ENCODE data around the gene OPCML. TPM values are rescaled to one million over a fixed set of nuclear protein-coding genes. Genes with fewer than 3 reads are reported as not detected.

Gene OPCML
- total and polyA plus RNA-seq, 4 donors = under 0.01 to 0.01 TPM; not detected in 2

DNA sequence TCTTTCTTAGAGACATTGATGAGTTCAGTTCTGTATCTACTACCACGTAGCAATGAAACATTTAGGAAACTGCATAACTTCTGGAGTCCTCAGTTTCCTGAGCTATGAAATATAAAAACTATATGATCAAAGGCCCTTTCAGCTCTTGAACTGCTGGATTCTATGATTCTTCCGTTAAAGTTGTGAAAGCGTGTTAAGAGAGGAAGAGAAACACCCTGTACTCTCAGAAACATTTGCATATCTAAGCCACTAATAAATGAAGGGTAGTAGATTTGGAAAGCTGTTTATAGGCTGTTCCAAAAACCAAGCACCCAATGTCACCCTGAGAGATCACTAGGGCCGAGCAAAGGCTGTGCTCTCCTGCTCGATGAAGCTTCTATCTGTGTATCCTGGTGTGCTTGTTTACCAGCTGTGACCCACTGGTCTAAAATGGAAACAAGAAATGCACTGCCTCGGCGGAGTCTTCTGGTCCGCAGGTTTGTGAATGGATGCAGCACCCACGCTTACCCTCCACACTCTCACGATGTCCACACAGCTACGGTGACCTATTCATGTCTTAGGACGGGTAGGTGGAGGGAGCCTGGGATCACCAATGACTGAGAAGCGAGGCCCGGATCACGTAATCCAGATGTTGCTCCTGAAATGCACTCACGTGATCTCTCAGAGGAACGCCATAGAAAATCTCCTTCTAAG lies 325.8 kb downstream of the OPCML start:
- no peak overlapping the region for H3K27ac ChIP-seq (ENCODE audit: low read depth in 1 of 2, low read length in 2 of 2)
- no peak overlapping the region for H3K4me3 ChIP-seq (ENCODE audit: low read depth in 1 of 3, low read length in 3 of 3)
- TF ChIP-seq, protein P1, sequence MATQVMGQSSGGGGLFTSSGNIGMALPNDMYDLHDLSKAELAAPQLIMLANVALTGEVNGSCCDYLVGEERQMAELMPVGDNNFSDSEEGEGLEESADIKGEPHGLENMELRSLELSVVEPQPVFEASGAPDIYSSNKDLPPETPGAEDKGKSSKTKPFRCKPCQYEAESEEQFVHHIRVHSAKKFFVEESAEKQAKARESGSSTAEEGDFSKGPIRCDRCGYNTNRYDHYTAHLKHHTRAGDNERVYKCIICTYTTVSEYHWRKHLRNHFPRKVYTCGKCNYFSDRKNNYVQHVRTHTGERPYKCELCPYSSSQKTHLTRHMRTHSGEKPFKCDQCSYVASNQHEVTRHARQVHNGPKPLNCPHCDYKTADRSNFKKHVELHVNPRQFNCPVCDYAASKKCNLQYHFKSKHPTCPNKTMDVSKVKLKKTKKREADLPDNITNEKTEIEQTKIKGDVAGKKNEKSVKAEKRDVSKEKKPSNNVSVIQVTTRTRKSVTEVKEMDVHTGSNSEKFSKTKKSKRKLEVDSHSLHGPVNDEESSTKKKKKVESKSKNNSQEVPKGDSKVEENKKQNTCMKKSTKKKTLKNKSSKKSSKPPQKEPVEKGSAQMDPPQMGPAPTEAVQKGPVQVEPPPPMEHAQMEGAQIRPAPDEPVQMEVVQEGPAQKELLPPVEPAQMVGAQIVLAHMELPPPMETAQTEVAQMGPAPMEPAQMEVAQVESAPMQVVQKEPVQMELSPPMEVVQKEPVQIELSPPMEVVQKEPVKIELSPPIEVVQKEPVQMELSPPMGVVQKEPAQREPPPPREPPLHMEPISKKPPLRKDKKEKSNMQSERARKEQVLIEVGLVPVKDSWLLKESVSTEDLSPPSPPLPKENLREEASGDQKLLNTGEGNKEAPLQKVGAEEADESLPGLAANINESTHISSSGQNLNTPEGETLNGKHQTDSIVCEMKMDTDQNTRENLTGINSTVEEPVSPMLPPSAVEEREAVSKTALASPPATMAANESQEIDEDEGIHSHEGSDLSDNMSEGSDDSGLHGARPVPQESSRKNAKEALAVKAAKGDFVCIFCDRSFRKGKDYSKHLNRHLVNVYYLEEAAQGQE (IDR thresholded peaks at IDR 0.05) = no peak
- TF ChIP-seq HNF4G (IDR thresholded peaks at IDR 0.05) = no peak
- TF ChIP-seq SP1 (IDR thresholded peaks at IDR 0.05) = no peak
- TF ChIP-seq GABPA (IDR thresholded peaks at IDR 0.05 in 1 of 2, conservative IDR thresholded peaks at IDR 0.05 in 1 of 2) = no peak
- no peak for TF ChIP-seq EGR1 (IDR thresholded peaks at IDR 0.05; ENCODE audit: low read depth in 2 of 2)
- TF ChIP-seq FOXA1 (IDR thresholded peaks at IDR 0.05) = no peak
- TF ChIP-seq, protein P2, sequence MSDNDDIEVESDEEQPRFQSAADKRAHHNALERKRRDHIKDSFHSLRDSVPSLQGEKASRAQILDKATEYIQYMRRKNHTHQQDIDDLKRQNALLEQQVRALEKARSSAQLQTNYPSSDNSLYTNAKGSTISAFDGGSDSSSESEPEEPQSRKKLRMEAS (IDR thresholded peaks at IDR 0.05) = no peak
- TF ChIP-seq FOXA2 (IDR thresholded peaks at IDR 0.05) = no peak
- 81% methylated on average over 17 of the region's 17 CpGs for WGBS
- H3K9me3 ChIP-seq (ENCODE audit: control insufficient read depth in 4 of 4, low read length in 3 of 4) = no peaks in the 10 kb centered on the region
- no peaks in the 10 kb centered on the region for H3K4me1 ChIP-seq (ENCODE audit: control insufficient read depth in 4 of 4, insufficient read depth in 4 of 4, low read length in 3 of 4)
- H3K27me3 ChIP-seq (ENCODE audit: control insufficient read depth in 4 of 4, insufficient read depth in 4 of 4, low read length in 3 of 4) = no peaks in the 10 kb centered on the region
- no peaks in the 10 kb centered on the region for H3K36me3 ChIP-seq (ENCODE audit: control insufficient read depth in 4 of 4, insufficient read depth in 3 of 4, low read depth in 1 of 4, low read length in 3 of 4)
- no peak for DNase-seq (ENCODE audit: low spot score)
- no peak overlapping the region for H3K9ac ChIP-seq (ENCODE audit: low read depth in 1 of 2, low read length in 2 of 2)

GRCh38 chr11:133204158-133204557 lies 328.1 kb downstream of the OPCML start:
- 54% methylated on average over 3 of the region's 3 CpGs for WGBS
- DNase-seq (ENCODE audit: low spot score) = no peak
- Histone ChIP-seq H3K4me3 (ENCODE audit: low read depth in 1 of 3, low read length in 3 of 3) (no peak overlapping the region), H3K4me1 (ENCODE audit: control insufficient read depth in 4 of 4, insufficient read depth in 4 of 4, low read length in 3 of 4) (no peaks in the 10 kb centered on the region), H3K9ac (ENCODE audit: low read depth in 1 of 2, low read length in 2 of 2) (no peak overlapping the region), H3K27ac (ENCODE audit: low read depth in 1 of 2, low read length in 2 of 2) (no peak overlapping the region), H3K27me3 (ENCODE audit: control insufficient read depth in 4 of 4, insufficient read depth in 4 of 4, low read length in 3 of 4) (no peaks in the 10 kb centered on the region), H3K36me3 (ENCODE audit: control insufficient read depth in 4 of 4, insufficient read depth in 3 of 4, low read depth in 1 of 4, low read length in 3 of 4) (no peaks in the 10 kb centered on the region), H3K9me3 (ENCODE audit: control insufficient read depth in 4 of 4, low read length in 3 of 4) (no peaks in the 10 kb centered on the region)
- TF ChIP-seq HNF4A (conservative IDR thresholded peaks at IDR 0.05) (no peak), TAF1 (conservative IDR thresholded peaks at IDR 0.05) (no peak), EGR1 (IDR thresholded peaks at IDR 0.05; ENCODE audit: low read depth in 2 of 2) (no peak), FOXA1 (IDR thresholded peaks at IDR 0.05) (no peak)
- TF ChIP-seq, protein P3, sequence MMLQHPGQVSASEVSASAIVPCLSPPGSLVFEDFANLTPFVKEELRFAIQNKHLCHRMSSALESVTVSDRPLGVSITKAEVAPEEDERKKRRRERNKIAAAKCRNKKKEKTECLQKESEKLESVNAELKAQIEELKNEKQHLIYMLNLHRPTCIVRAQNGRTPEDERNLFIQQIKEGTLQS (IDR thresholded peaks at IDR 0.05) = no peak

- Histone ChIP-seq H3K4me1 (ENCODE audit: control insufficient read depth in 4 of 4, insufficient read depth in 4 of 4, low read length in 3 of 4) (no peaks in the 10 kb centered on the region), H3K9me3 (ENCODE audit: control insufficient read depth in 4 of 4, low read length in 3 of 4) (no peaks in the 10 kb centered on the region), H3K27me3 (ENCODE audit: control insufficient read depth in 4 of 4, insufficient read depth in 4 of 4, low read length in 3 of 4) (no peaks in the 10 kb centered on the region), H3K36me3 (ENCODE audit: control insufficient read depth in 4 of 4, insufficient read depth in 3 of 4, low read depth in 1 of 4, low read length in 3 of 4) (no peaks in the 10 kb centered on the region), H3K4me3 (ENCODE audit: low read depth in 1 of 3, low read length in 3 of 3) (no peak overlapping the region), H3K27ac (ENCODE audit: low read depth in 1 of 2, low read length in 2 of 2) (no peak overlapping the region), H3K9ac (ENCODE audit: low read depth in 1 of 2, low read length in 2 of 2) (no peak overlapping the region)
- TF ChIP-seq RAD21 (IDR thresholded peaks at IDR 0.05) (no peak), YY1 (IDR thresholded peaks at IDR 0.05) (no peak), HNF4A (conservative IDR thresholded peaks at IDR 0.05) (no peak), JUND (IDR thresholded peaks at IDR 0.05) (no peak), EGR1 (IDR thresholded peaks at IDR 0.05; ENCODE audit: low read depth in 2 of 2) (no peak), NR2F2 (IDR thresholded peaks at IDR 0.05) (no peak), TAF1 (conservative IDR thresholded peaks at IDR 0.05) (no peak), RXRA (IDR thresholded peaks at IDR 0.05) (no peak), FOXA1 (IDR thresholded peaks at IDR 0.05) (no peak), SP1 (IDR thresholded peaks at IDR 0.05) (no peak), FOXA2 (IDR thresholded peaks at IDR 0.05) (no peak), GABPA (IDR thresholded peaks at IDR 0.05 in 1 of 2, conservative IDR thresholded peaks at IDR 0.05 in 1 of 2) (no peak), HNF4G (IDR thresholded peaks at IDR 0.05) (no peak), ZBTB33 (IDR thresholded peaks at IDR 0.05) (no peak)
- TF ChIP-seq, protein P2 (IDR thresholded peaks at IDR 0.05) = no peak
- TF ChIP-seq, protein P3 (IDR thresholded peaks at IDR 0.05) = no peak
- DNase-seq (ENCODE audit: low spot score) = no peak
- 76% methylated on average over 8 of the region's 8 CpGs for WGBS
Observed at GRCh38 chr11:133202816-133203215, 329.5 kb downstream of the OPCML start.
